DND-41 (cell line): ENCODE results near the gene NGFR.

Experiments used
- ATAC-seq: fragments of 200-7000 bp; cut with Tn5 transposase; 3 replicates; pipeline ENCODE4 v1.9.1; 2021; ENCODE audit warnings: low read depth; ENCODE audit not compliant: insufficient read depth
- DNase-seq: peaks from one replicate; pipeline ENCODE4 v3.0.0-alpha.2; 2020
- H2AFZ ChIP-seq: 2 replicates; pipeline ENCODE4 v1.6.0; 2012; ENCODE audit warnings: low read depth, low read length
- H3K27ac ChIP-seq: 2 replicates; pipeline ENCODE4 v1.5.1; 2012; ENCODE audit warnings: low read length, inconsistent platforms
- H3K27me3 ChIP-seq: fragments of 200-600 bp; sonication (generic); 2 replicates; pipeline ENCODE4 v1.6.0; 2012; ENCODE audit warnings: low read length, mild to moderate bottlenecking, inconsistent platforms; ENCODE audit not compliant: insufficient read depth, poor library complexity
- H3K36me3 ChIP-seq: 2 replicates; pipeline ENCODE4 v1.5.1; 2012; ENCODE audit warnings: low read length, inconsistent platforms; ENCODE audit not compliant: insufficient read depth
- H3K4me1 ChIP-seq: 2 replicates; pipeline ENCODE4 v1.5.1; 2012; ENCODE audit warnings: mild to moderate bottlenecking, low read length; ENCODE audit not compliant: insufficient read depth
- H3K4me2 ChIP-seq: 2 replicates; pipeline ENCODE4 v1.6.0; 2012; ENCODE audit warnings: mild to moderate bottlenecking, moderate library complexity, low read length, inconsistent platforms; ENCODE audit not compliant: insufficient read depth
- H3K4me3 ChIP-seq, 2 experiments: fragments of 200-600 bp in 1 of 2; shearing (Covaris generic) in 1 of 2; 2 replicates each; pipeline ENCODE4 v1.5.1; 2012 to 2016; ENCODE audit warnings: inconsistent platforms in 2 of 2, low read length in 2 of 2, mild to moderate bottlenecking in 2 of 2, low read depth in 1 of 2, moderate library complexity in 1 of 2
- H3K79me2 ChIP-seq: 2 replicates; pipeline ENCODE4 v1.6.0; 2012; ENCODE audit warnings: low read length, inconsistent platforms; ENCODE audit not compliant: insufficient read depth
- H3K9ac ChIP-seq: 2 replicates; pipeline ENCODE4 v1.6.0; 2012; ENCODE audit warnings: low read depth, mild to moderate bottlenecking, inconsistent platforms, low read length, moderate library complexity
- H3K9me3 ChIP-seq: 2 replicates; pipeline ENCODE4 v1.5.1; 2012; ENCODE audit warnings: low read length, moderate library complexity, mild to moderate bottlenecking, inconsistent platforms; ENCODE audit not compliant: insufficient read depth, severe bottlenecking
- H4K20me1 ChIP-seq: 2 replicates; pipeline ENCODE4 v1.6.0; 2012; ENCODE audit warnings: low read length; ENCODE audit not compliant: insufficient read depth
- EZH2 ChIP-seq: IDR thresholded peaks from 3 replicates; pipeline ENCODE4 v1.6.1; 2012; ENCODE audit warnings: borderline replicate concordance, low read depth, mild to moderate bottlenecking, moderate library complexity, low read length, inconsistent platforms; ENCODE audit not compliant: severe bottlenecking
- TF ChIP-seq, protein P1 (sequence below): IDR thresholded peaks from 2 replicates; pipeline ENCODE4 v1.5.1; 2012; ENCODE audit warnings: borderline replicate concordance, low read length, moderate library complexity, mild to moderate bottlenecking; ENCODE audit not compliant: poor library complexity, severe bottlenecking; ENCODE audit errors: extremely low read depth

Gene NGFR

DNA sequence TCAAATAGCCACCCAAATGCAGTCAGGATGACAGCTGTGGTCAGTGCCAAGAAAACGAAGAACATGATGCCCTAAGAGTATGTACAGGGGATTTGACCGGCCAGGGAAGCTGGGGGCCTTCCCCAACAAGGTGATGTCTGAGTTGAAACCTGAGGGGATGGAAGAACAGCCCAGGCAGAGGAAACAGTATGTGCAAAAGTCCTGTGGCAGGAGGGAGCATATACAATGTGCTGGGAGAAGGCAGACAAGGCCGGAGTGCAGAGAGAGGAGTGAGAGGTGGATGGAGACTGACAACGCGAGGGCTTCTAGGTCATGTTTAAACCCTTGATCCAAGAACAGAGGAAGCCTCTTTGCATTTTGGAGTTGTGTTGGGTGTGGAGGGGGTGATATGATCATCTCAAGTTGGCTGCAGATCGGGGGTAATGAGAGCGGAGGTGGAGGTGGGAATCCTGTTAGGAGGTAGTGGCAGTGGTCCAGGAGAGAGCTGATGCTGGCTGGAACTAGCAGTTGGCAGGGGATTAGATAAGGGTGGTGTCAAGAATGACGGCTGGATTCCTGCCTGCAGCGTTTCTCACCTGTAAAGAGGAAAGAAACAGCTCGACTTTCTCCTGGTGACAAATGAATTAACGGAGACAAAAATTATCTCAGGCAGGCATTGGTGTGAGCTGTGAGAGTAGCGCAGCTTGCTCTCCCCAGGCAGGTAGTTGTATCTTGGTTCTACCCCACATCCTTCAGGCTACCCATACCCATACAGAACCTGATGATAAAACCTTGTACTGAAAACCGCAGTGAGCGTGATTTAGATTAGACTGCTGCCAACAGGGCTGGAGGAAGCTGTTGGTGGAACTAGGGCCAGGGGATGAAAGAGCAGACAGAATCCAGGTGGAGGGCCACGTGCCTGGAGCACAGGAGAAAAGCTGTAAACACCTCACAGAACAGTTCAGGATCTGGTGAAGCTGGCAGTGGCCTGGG is 37.2 kb upstream of the NGFR start:
- Histone ChIP-seq H3K9ac (no peak overlapping the region), H3K9me3 (no peaks in the 10 kb centered on the region), H3K4me3 (no peak overlapping the region), H3K4me1 (no peaks in the 10 kb centered on the region), H3K4me2 (no peak overlapping the region), H3K27me3 (peaks cover 14% of the 10 kb centered on the region), H3K79me2 (no peaks in the 10 kb centered on the region), H3K27ac (no peak overlapping the region), H4K20me1 (no peaks in the 10 kb centered on the region), H3K36me3 (no peaks in the 10 kb centered on the region), H2AFZ (no peak overlapping the region)
- DNase-seq (no peak), ATAC-seq (no peak)
- TF ChIP-seq, protein P1, sequence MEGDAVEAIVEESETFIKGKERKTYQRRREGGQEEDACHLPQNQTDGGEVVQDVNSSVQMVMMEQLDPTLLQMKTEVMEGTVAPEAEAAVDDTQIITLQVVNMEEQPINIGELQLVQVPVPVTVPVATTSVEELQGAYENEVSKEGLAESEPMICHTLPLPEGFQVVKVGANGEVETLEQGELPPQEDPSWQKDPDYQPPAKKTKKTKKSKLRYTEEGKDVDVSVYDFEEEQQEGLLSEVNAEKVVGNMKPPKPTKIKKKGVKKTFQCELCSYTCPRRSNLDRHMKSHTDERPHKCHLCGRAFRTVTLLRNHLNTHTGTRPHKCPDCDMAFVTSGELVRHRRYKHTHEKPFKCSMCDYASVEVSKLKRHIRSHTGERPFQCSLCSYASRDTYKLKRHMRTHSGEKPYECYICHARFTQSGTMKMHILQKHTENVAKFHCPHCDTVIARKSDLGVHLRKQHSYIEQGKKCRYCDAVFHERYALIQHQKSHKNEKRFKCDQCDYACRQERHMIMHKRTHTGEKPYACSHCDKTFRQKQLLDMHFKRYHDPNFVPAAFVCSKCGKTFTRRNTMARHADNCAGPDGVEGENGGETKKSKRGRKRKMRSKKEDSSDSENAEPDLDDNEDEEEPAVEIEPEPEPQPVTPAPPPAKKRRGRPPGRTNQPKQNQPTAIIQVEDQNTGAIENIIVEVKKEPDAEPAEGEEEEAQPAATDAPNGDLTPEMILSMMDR = no peak
- no peak for TF ChIP-seq EZH2

DNA sequence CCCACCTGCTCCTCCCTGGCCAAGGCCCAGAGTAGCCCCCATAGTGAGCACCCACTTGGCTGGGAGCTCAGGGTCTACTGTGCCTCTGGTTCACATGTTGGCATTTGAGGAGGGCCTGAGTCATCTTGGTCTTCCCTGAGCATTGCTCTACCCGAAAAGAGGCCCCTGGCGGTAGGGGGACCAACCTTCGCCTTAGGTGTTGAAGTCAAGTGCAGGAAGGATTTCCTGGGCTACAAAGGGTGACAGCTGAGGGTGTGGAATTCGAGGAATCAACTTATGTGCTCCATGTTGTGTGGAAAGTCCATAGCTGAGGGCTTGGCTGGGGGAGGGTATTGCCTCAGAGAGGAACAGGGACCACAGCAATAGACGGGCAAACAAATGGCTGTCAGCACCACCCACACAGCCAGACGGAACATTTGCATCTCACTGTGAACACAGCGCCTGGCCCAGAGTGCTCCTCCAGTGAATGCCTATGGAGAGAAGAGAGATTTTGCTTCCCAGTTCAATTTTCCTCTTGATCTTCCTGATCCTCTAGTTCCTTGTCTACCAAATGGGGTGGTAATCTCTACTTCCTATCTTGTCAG is 35.6 kb upstream of the NGFR start:
- H3K36me3 ChIP-seq = no peaks in the 10 kb centered on the region
- H4K20me1 ChIP-seq = no peaks in the 10 kb centered on the region
- ATAC-seq (no peak), DNase-seq (no peak)
- H3K27me3 ChIP-seq = peaks cover 11% of the 10 kb centered on the region
- H3K9ac ChIP-seq = no peak overlapping the region
- H3K9me3 ChIP-seq = no peaks in the 10 kb centered on the region
- no peak overlapping the region for H3K4me2 ChIP-seq
- no peak for TF ChIP-seq EZH2
- TF ChIP-seq, protein P1 = no peak
- no peak overlapping the region for H3K4me3 ChIP-seq
- no peaks in the 10 kb centered on the region for H3K79me2 ChIP-seq
- no peak overlapping the region for H3K27ac ChIP-seq
- no peak overlapping the region for H2AFZ ChIP-seq
- H3K4me1 ChIP-seq = no peaks in the 10 kb centered on the region

GRCh38 chr17:49460401-49460800 is 34.7 kb upstream of the NGFR start:
- H3K4me3 ChIP-seq = no peak overlapping the region
- H4K20me1 ChIP-seq = no peaks in the 10 kb centered on the region
- H3K79me2 ChIP-seq = no peaks in the 10 kb centered on the region
- no peaks in the 10 kb centered on the region for H3K9me3 ChIP-seq
- H3K4me2 ChIP-seq = no peak overlapping the region
- ATAC-seq (no peak), DNase-seq (no peak)
- H3K4me1 ChIP-seq = no peaks in the 10 kb centered on the region
- TF ChIP-seq EZH2 = no peak
- TF ChIP-seq, protein P1 = no peak
- no peak overlapping the region for H2AFZ ChIP-seq
- peaks cover 11% of the 10 kb centered on the region for H3K27me3 ChIP-seq
- no peak overlapping the region for H3K9ac ChIP-seq
- no peaks in the 10 kb centered on the region for H3K36me3 ChIP-seq
- H3K27ac ChIP-seq = no peak overlapping the region
